HG03159 (cell line): Measurements from ENCODE around the gene SLN.
"Not testable (repeated sequence)": the region's sequence is repeated elsewhere in the genome, so short reads cannot be mapped to it uniquely, and the experiment has no call there.

Source experiments
- ATAC-seq: cut with Tn5 transposase; IDR thresholded peaks from one replicate; pipeline ENCODE4 v1.9.1; 2021; ENCODE audit warnings: mild to moderate bottlenecking, moderate library complexity; ENCODE audit not compliant: unreplicated experiment

SLN gene

GRCh38 chr11:107711861-107712755, at the start of gene SLN:
SLN (minus strand) TSS chr11:107712056.
- no peak for ATAC-seq

DNA sequence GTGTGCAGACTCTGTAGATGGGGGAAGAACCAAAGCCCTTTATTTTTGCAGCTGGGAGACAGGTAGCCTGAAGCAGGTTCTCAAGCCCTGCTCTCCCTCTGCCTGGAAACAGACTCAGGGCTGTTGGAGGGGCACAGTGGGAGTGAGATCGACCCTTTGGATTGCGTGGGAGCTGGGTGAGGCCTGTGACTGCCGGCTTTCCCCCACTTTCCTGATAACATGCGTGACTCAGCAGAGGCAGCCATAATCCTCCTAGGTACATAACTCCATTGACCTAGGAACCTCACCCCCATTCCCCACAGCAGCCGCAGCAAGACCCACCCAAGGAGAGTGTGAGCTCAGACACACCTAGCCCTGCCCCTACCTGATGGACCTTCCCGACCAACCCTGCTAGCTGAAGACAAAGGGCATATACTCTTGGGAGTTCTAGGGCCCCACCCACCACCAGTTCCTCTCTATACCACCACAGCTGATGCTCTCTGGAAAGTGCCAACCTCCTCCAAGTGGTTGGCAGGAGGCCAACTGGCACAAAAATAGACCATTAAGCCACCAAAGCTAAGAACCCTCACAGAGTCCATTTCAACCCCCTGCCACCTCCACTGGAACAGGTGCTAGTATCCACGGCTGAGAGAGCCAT, 47.0 kb upstream of the SLN start:
- ATAC-seq = not testable (repeated sequence)

- no peak for ATAC-seq
These were observed 45.8 kb upstream of the SLN start for GRCh38 chr11:107757661-107758060.

GRCh38 chr11:107756553-107756952, 44.7 kb upstream of the SLN start:
- ATAC-seq = no peak

DNA sequence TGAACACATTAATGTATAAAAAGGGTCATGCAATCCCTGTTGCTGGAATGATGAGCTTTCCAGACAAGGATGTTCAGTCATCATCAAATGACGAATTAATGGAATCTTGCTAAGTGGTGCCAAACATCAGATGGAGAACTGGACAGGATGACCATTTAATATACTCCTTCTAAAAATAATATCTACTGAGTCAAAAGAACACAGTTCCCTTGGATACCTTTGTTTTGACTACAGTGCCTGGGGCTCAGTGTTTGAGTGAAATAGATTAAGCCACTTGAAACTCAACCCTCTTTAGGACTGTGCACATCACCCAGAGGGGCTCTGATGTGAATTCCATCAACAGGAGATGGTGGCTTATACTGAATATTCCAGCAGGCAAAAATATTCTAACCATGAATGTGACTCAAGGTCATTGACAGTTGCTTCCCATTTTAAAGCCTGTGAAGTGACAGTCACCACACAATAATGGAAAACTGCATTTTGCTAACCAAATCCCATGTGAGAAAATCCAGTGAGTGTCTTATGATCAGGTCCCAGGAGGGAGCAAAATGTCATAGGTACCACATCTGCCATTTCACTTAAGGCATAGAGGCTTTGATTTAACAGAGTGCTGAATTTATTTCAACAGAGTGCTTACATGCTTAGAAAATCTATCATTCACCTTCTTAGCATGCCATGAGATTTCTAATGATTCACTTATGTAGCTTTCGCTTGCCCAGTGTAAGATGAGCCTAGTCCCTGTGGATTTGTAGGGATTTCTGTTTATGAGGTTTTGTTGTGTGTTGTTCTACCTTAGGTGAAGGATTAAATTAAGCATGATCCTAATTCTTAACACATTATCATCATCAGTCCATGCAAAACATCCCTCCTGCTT, 41.3 kb upstream of the SLN start:
- no peak for ATAC-seq

DNA sequence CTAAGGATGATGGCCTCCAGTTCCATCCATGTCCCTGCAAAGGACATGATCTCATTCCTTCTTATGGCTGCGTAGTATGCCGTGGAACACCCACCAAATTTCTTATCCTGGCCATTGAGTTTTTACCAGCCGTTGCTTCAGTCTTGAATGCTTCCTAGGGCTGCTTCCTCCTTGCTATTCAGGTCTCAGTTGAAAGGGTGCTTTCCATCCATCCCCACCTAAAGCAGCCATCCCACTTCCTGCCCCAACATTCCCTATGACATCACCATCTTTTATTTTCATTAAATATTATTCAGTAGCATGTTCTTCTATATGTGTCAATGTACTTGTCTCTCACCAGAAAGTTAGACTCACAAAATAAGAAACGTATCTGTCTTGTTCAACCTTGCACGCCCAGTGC, 40.7 kb upstream of the SLN start:
- ATAC-seq = no peak

GRCh38 chr11:107751082-107751481, 39.2 kb upstream of the SLN start:
- no peak for ATAC-seq

- no peak for ATAC-seq
These were observed 38.5 kb upstream of the SLN start for GRCh38 chr11:107750313-107750712.

DNA sequence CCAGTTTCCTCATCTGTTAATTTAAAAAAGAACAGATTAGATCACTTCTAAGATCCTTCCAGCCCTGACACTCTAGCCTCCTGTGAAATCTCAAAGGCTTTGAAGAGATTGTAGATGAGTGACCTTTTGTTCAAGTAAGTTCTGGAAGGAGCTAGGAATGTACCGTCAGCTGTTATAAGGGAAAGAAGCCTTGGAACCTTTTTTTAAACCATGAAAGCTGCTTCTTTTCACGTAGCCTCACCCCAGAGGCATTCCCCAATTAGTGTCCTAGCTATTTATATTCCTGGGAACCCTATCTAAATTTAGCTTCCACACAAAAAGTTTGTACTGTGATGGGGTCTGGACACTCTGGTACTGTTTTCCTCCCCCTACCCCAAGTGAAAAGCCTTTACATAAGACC, 35.8 kb upstream of the SLN start:
- ATAC-seq = no peak

DNA sequence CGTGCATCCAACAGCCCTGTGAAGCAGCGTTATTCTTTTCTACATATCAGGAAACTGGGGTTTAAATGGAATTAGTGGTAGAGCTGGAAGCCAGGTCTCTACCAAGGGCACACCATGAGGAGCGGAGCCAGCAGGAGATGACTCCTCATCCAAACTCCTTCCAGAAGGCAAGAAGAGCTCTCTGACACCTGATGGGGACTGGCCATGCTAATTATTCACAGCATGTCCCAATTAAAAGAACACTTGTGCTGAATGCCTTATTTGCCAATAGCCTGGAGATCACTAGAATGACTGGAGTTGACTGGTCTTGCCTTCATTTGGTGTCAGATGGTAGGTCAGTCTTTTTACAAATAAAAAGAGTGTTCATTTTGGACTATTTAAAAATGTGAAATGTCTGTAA, 32.9 kb upstream of the SLN start:
- ATAC-seq = no peak

DNA sequence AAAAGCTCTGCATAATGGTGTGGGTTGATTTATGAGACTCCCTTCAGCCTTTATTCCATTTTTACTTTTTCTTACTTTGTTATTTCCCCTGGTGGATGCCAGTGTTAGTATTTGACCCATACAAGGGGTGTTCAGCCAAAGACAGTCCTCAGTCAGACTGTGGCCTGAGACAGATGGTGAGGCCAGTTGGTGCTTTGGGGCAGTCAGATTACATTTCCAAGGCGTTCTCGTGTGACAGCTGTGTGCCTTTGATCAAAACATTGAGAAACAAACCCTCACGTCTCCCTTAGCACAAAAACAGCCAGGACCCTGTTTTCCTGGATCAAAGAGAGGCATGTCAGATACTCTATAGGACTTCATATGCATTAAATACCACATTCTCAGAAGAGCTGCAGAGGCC, 31.3 kb upstream of the SLN start:
- ATAC-seq = no peak

- peak; percentile 89 for ATAC-seq
These were observed 29.4 kb upstream of the SLN start for GRCh38 chr11:107741044-107741823.

- ATAC-seq = no peak
These were observed 28.4 kb upstream of the SLN start for GRCh38 chr11:107740271-107740670.

GRCh38 chr11:107736546-107736945, 24.7 kb upstream of the SLN start:
- no peak for ATAC-seq

DNA sequence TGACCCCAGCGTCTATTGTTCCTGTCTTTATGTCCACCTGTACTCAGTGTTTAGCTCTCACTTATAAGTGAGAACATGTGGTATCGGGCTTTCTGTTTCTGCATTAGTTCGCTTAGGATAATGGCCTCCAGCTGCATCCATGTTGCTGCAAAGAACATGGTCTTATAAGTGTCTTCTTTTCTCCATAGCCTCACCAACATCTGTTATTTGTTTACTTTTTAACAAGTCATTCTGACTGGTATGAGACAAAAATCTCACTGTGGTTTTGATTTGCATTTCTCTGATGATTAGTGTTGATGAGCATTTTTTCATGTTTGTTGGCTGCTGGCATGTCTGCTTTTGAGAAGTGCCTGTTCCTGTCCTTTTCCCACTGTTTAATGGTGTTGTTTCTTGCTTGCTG, 21.7 kb upstream of the SLN start:
- peak; percentile 56 for ATAC-seq

DNA sequence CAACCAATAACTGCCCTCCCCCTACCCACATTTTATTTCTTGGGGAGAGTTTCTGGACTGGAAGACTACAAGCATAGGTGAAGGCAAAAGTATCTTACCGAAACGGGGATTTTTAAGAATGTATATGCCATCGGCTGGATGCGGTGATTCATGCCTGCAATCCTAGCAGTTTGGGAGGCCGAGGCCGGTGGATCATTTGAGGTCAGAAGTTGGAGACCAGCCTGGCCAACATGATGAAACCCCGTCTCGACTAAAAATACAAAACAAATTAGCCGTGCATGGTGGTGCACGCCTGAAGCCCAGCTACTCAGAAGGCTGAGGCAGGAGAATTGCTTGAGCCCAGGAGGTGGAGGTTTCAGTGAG, 20.8 kb upstream of the SLN start:
- no peak for ATAC-seq

- ATAC-seq = peak; percentile 65
These were observed 20.3 kb upstream of the SLN start for GRCh38 chr11:107731941-107732688.

GRCh38 chr11:107722662-107723061, 10.8 kb upstream of the SLN start:
- ATAC-seq = no peak

DNA sequence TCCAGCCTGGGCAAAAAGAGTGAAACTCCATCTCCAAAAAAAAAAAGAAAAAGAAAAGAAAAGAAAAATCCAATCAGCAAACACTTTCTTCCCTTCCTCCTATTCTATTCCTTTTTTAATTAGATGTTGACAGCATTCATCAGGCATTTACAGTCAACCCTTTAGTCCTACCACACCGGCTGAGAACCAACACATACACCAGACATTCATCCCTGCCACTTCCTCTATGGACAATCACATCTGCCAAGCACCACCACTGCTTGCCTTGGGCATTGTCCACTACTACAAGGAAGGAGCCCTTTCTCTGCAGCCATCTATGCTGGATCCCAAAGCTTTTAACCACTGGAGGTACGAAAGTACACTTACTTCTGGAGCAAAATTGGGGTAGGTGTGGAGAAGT, 9.4 kb upstream of the SLN start:
- ATAC-seq = no peak

DNA sequence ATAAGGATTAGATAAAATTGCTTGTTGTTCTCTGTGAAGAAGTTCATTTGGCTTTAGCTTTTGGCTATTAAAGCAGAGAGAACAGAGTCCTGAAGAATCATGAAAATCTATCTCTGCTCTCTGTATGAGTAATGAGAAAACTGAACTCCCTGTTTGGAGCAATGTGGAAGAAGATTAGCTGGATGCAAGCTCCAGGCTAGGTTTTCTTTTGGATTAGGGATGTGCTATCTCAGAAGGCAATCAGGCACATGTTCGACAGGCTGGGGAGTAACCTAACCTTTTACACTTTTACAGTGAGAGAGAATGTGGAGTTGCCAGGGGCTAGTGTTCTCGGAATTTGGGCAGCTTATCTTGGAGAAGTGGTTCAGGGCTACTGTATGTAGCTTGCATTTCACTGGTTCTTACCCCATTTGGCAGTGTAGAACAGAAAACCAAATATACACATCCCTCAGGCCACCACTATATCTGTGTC, 8.5 kb upstream of the SLN start:
- ATAC-seq = no peak
